ENCODE measurements around the gene JOSD2.

Gene JOSD2

GRCh38 chr19:50493171-50493570 is 17.8 kb downstream of the JOSD2 start:
- no peak for DNase-seq

- DNase-seq, result no peak
Measured at GRCh38 chr19:50492303-50493052, 18.5 kb downstream of the JOSD2 start.

GRCh38 chr19:50490991-50491472 is 20.0 kb downstream of the JOSD2 start:
- DNase-seq, result peak; percentile 82

GRCh38 chr19:50490411-50490811 is 20.6 kb downstream of the JOSD2 start:
- DNase-seq, result no peak

- DNase-seq, result no peak
Measured at GRCh38 chr19:50489461-50490011, 21.5 kb downstream of the JOSD2 start.

GRCh38 chr19:50488389-50489194 is 22.4 kb downstream of the JOSD2 start:
- DNase-seq, result no peak

GRCh38 chr19:50486823-50487515 is 24.0 kb downstream of the JOSD2 start:
- DNase-seq, result no peak

- DNase-seq, result no peak
Measured at GRCh38 chr19:50485284-50485955, 25.6 kb downstream of the JOSD2 start.

GRCh38 chr19:50482916-50483315 is 28.1 kb downstream of the JOSD2 start:
- no peak for DNase-seq

- no peak for DNase-seq
Measured at GRCh38 chr19:50482271-50482855, 28.6 kb downstream of the JOSD2 start.

- no peak for DNase-seq
Measured at GRCh38 chr19:50481351-50482149, 29.4 kb downstream of the JOSD2 start.

GRCh38 chr19:50480281-50481111 is 30.5 kb downstream of the JOSD2 start:
- no peak for DNase-seq

GRCh38 chr19:50479761-50480251 is 31.2 kb downstream of the JOSD2 start:
- DNase-seq, result no peak

GRCh38 chr19:50478901-50479715 is 31.9 kb downstream of the JOSD2 start:
- no peak for DNase-seq

GRCh38 chr19:50477751-50478515 is 33.1 kb downstream of the JOSD2 start:
- no peak for DNase-seq

GRCh38 chr19:50476907-50477238 is 34.1 kb downstream of the JOSD2 start:
- DNase-seq, result no peak

- peak; percentile 94 for DNase-seq
Measured at GRCh38 chr19:50476224-50476906, 34.6 kb downstream of the JOSD2 start, which contains the start of the genes EMC10 and GARIN5A. EMC10 (plus strand) TSS chr19:50476507; CDS start chr19:50476545, 38 bp downstream. GARIN5A (minus strand) TSS chr19:50476848; CDS start chr19:50476388, 460 bp downstream.
